GM18868 (cell line): Measurements from ENCODE around the gene BTBD1.

ENCODE experiments used
- ATAC-seq: cut with Tn5 transposase; IDR thresholded peaks from one replicate; pipeline ENCODE4 v1.9.1; 2021; ENCODE audit warnings: mild to moderate bottlenecking, moderate library complexity; ENCODE audit not compliant: unreplicated experiment

BTBD1 gene

DNA sequence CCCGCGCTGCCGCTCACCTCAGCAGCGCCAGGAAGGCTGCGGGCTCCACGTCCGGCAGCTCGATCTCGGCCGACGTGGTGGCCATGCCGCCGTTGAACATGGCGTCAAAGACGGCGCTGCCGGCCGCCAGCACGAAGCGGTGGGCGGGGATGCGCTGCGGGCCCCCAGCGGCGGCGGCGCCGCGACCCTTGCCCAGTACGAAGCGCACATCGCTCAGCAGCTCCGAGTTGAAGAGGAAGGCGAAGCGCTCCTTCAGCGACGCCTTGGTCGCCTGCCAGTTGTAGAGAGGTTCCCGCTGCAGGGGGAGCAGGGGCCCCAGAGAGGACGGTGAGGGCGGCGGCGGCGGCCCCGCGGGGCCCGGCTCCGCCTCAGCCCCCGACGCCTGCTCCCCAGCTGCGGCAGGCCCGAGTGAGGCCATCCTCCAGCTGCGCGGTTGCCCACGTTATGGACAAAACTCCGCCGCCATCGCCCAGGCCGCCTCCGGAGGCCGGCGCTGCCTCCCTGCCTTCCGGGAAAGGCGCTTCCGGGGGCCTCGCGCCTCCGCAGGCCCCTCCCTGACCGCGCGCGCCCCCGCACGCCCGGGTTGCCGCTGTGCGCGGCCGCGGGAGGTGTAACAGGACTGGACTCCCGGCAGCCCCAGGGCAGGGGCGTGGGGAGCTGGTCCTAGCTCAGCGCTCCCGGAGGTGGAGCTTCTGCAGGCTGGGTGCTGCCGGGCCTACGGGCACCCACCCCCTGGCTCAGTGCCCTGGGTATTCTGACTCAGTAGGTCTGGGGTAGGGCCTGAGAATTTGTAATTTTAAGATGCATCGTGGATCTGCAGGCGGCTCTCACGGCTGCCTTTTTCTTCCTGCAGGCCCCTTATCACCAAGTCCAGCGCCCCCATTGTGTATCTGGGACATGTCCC lies at the start of gene BTBD1:
TSS of gene BTBD1 (minus strand) at position 519 of the 904 bp plus-strand sequence. CDS start at position 418, 101 bp downstream.
- ATAC-seq = peak; percentile 89

DNA sequence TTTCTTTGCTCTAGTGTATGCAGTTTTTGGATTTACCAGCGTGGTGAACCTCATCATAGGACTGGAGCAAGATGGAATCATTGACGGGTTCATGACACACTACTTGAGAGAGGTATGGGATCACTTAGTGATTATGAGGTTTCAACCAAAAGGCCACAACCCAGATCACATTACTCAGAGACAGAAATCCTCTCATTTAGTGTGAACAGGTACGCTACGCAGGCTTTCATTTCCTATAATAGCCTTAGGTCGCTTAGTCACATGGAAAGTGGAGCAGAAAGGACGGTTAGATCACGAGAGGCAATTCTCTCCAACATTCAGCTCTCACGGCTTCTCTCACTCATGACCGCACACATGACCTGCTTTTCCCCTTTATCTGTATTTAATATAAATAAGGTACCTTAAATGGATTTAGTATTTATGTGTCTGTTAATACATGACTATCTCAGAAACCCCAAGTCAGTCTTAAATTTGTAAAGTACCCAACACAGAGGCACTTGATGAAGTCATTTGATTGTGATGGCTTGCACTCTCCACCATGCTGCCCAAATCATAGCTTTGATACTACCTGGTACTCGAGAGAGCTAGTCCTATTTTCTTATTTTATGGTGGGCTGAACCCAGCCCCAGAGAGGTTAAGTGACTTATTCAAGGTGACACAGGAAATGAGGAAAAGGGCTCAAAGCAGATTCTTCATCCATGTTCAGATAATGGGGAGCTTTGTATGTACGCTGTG lies 48.9 kb upstream of the BTBD1 start:
- ATAC-seq = peak; percentile 83

DNA sequence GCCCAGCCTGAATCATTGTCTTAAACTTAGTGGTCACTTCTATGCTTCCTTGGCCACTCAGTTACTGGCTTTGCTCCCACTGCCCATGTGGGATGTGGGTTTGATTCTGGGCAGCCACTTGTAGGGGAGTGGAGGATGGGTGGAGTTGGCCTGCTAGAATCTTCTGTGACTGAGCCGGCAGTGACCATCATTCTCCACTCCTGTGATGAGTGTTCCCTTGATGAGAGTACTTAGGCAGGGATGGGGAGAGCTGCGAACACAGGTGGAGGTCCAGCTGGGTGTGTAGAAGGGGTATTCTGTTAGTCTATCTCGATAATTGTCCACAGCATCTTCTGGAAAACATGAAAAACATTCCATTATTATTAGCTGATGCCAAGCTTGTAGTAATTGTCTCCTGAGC lies 48.4 kb upstream of the BTBD1 start:
- ATAC-seq = no peak

DNA sequence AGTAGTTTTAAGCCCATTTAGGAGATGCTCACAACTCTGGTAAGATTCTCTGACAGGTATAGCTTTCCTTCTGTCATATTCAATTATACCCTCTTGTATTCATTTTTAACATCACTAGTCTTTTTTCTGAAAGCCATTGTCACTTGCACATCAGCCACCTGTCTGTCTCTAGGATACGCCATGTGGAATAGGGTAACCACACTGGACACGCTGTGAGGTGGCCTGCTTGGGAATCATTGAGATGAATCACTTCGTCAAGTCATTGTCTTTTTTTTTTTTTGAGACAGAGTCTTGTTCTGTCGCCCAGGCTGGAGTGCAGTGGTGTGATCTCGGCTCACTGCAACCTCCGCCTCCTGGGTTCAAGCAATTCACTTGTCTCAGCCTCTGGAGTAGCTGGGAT lies 47.8 kb upstream of the BTBD1 start:
- no peak for ATAC-seq

DNA sequence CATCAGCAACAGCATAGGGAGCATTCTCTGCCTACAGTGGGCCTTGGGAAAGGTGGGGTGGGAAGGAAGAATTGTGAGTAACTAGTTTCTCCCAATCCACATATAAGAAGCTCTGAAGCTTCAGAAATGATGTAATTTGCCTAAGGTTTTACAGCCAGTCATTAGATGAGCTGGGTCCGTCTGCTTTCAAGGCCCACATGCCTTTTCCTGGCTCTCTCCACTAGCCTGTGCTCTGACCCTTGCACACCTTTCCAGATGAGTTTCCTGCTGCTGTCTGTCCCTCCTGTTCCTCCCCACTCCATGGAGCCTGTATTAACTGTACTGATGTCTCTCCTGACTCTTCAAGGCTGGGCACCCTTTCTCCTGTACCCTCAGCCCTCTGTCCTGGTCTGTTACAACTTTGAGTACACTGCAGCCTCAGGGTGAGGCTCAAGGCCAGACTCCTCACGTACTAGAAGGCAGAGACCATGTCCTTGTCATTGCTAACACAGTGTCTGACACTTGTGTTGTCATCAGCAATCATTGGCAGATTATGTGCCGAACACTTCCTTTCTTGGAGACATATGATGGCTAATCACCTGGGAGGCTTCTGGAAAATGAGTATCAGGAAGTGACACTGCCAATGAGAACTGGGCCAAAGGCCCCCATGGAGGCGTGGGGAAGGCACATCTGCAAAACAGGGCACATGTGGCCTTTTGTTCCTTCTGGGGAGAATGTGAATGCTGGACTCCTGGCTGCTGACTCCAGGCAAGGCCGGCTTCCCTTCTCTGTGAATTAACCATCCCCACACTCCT lies 47.0 kb upstream of the BTBD1 start:
- no peak for ATAC-seq

DNA sequence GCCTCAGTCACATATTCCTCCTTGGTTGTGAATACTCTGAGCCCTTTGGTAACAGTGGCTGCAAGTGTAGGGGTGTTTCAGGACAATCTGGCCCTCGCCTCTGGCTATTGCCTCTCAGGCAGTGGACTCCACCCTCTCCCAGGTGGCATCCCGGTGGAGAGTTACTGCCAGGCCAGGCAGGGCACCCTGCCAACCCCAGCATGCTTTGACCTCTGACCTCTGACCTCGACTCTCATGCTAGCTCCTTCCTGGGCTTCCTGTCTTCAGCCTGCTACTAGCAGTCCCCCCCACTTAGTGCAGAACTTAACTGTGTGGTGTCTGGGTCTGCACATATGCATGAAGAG lies 45.9 kb upstream of the BTBD1 start:
- ATAC-seq = no peak

DNA sequence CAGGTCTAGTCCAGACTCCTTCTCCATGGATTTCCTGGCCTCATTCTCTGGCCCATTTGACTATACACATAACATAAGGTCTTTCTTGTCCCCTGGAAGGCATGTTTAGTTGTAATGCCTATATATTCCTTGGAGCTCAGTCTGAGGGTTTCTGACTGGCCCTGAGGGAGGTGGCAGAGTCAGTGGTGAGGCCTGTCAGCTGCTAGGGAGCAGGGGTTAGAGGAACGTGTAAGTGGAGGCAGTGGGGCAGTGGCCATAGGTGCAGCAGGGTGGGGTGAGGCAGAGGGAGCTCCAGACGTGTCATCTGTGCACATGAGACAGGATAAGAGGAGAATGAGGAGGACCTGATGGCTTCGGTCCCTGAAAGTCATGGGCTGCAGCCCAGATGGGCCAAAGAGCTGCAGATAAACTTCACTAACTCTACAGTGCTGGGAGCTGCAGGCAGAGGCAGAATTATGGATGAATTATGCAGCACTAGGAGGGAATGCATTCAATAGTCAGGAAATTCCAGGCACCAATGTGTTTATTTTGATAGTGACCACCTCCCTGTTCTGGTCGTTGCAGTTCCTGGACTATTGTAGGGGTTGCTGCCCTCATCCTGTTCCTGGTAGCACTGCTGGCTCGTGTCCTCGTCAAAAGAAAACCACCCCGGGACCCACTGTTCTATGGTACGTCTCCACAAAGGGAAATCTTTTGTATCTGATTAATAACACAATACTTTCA lies 45.3 kb upstream of the BTBD1 start:
- ATAC-seq = no peak

DNA sequence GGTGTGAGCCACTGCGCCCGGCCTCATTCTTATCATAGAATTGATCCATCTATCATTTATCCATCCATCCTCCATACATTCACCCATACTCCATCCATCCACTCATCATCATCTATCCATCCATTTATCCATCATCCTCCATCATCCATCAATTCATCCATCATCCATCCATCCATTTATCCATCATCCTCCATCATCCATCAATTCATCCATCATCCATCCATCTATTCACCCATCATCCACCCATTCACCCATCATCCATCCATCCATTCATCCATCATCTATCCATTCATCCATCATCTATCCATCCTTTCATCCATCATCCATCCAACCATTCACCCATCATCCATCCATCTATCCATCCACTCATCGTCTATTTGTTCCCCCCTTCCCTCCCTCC lies 44.1 kb upstream of the BTBD1 start:
- ATAC-seq = no peak

DNA sequence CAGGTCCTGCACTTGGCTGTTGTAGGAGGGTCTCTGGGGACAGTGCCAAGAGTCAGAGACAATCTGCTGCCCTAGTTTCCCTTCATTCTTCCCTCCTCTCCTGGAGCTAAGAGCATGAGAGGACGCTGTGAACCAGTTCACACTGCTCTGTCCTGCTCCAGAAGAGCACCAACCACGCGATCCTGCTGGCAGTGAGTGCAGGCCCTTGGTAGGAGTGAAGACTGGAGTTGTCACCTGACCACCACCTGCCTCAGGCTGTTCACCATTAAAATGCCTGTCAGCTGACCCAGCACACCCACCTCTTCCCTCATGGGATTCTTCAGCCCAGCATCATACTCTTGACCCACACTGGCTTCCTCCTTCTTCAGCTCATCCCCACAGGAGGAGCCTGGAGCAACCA lies 43.3 kb upstream of the BTBD1 start:
- ATAC-seq = no peak

DNA sequence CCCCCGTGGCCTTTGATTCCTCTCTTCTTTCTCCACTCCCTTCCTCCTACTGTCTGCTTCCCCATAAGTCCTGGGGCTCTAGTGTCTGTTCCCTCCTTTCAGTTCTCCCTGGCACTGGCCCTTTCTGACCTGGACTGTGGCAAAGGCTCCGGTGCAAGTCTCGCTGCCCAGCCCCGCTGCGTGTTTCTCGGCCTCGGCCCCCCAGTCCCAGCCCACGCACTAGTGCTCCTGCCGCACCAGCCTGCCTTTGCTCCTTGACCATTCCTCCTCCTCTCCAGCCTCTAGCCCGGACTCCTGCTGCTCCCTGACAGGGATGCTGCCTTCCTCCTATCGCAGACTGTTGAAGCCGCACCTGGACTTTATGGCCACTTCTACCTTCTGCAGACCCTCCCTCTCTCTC lies 42.5 kb upstream of the BTBD1 start:
- no peak for ATAC-seq

DNA sequence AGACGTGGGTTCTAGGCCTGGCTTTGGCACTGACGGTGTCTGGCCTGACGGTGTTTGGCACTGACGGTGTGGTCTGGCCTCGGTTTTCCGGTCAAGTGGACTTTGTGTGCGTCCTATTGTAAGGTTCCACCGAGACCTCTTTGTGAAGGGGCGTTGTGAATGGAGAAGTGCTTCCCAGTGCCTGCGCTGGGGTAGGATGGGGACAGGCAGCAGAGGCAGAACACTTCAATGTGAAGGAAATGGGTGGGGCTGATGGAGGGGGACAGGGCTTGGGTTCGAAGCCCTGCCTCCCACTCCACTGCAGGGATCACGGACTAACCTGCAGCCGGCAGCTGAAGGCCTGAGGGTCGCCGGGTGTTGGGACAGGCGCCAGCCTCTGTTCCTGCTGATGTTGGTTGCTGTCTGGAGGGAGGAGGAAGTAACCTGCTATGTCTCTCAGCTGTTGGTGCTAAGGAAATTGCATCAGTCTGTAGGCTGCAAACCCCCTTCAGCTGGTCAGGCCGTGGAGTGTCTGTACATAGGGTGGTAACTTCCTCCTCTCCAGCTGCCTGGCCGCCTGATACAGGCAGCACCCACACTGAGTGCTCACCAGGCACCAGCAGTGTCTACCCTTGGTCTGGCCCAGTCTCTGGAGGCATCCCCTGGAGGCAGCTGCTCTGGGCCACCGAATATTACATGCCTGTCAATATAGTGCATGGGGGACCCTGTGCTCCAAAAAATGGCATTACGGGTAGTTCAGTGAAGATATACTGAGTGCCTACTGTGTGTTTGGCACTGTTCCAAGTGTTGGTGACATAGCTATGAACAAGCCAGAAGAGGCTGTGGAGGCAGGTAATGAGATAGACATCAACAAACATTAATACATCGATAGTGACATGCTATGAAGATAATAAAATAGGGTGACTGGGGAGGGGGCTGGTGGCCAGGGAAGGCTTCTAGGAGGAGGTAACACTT lies 41.5 kb upstream of the BTBD1 start:
- ATAC-seq = peak; percentile 68

DNA sequence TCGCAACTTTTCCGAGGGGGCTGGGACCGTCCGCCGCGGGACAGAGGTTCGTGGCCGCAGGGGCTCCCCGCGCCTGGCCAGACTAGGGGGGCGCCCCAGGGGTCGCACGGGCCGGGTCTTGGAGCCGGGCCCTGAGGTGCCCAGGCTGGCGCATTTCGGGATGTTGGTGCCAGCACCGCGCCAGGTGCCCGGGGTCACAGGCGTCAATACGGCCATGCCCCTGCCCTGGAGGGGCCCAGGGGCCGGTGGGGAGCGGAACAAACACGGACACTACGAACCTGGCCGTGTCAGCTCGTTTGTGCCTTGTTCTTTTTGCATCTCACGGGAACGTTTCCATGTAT lies 40.8 kb upstream of the BTBD1 start:
- no peak for ATAC-seq

DNA sequence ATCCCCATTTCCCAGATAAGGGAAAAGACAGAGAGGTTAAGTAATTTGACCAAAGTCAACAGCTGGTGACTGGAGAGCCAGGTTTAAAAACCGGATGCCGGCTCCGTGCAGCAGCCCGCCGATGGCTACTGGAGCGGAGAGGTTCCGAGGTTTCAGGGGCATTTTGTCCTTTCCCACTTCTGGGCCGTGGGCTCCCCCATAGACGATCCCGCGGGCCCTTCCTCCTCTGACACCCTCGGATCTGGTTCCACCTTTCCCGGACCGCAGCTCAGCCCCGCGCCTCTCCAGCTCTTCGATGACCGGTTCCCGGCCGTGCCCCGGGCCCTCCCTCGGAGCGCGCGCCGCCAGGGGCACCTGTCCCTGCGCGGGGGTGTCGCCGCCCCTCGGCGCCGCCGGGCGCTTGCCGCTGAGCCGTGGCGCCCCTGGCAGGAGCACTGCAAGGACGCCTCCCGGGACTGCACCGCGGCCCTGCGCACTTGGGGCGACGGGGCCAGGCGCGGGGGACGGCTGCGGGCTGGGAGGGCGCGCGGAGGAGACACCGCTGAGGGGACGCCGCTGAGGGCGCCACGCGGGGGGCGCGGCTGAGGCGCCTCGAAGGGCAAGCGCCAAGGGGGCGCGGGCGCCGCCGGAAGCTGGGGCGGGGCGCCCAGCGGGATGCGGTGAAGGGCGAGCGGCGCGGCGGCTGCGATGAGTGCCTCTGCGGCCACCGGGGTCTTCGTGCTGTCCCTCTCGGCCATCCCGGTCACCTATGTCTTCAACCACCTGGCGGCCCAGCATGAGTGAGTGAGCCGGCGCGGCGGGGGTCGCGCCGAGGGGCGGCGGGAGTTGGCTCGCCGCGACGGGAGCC lies 40.2 kb upstream of the BTBD1 start, which contains the start of gene TM6SF1:
TSS of gene TM6SF1 (plus strand) at position 652 of the 847 bp plus-strand sequence. CDS start at position 688, 36 bp downstream.
- no peak for ATAC-seq

DNA sequence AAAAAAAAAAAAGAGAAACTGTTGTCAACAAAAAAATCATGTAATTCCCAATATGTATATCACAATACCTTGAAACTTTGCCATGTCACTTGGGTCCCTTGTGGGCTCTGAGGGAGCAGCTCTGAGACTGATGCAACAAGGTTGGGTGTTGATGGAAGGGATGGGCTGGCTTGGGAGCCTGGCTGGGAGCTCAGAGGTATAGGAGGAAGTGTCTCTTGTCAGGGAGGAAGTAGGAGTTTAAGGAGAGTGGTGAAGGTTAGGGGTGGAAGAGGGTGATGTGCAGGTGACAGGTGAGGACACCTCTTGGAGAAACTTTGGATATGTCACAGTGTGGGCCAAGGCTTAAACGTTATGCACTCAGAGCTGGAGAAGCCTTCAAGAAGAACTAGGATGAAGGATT lies 38.4 kb upstream of the BTBD1 start:
- no peak for ATAC-seq

DNA sequence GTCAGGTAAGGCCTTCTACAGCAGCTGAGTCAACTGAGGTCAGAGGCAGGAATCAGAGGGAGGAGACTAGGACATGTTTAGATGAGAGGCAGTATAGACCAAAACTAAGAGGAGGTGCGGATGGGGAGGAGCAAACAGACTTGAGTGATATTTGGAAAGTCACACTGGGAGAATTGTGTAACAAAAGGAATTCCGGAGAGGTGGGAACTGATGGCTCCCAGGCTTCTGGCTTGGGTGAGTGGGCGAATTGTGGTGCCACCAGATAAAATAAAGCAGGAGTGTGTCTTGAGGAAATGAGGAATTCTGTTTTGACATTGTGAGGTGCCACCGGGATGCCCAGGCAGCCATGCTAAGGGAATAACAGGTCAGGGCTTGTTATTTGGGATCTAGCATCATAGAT lies 37.1 kb upstream of the BTBD1 start:
- ATAC-seq = no peak

DNA sequence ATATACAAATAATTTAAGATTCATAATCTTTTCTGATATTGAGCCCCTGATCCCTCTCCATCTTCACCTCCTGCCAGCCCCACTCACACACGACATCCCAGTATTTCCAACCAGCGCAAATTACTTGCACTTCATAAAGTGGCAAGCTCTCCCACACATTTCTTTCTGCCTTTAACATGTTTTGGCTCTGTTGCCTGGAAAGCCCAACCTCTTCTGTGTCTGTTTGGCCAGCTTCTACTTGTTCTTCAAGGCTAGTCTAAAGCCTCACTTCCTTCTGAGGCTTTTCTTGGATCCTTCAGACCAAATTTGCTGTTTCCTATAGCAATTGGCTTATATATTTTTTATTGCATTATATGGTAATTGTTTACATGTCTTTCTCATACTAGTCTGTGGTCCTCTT lies 35.3 kb upstream of the BTBD1 start:
- no peak for ATAC-seq

DNA sequence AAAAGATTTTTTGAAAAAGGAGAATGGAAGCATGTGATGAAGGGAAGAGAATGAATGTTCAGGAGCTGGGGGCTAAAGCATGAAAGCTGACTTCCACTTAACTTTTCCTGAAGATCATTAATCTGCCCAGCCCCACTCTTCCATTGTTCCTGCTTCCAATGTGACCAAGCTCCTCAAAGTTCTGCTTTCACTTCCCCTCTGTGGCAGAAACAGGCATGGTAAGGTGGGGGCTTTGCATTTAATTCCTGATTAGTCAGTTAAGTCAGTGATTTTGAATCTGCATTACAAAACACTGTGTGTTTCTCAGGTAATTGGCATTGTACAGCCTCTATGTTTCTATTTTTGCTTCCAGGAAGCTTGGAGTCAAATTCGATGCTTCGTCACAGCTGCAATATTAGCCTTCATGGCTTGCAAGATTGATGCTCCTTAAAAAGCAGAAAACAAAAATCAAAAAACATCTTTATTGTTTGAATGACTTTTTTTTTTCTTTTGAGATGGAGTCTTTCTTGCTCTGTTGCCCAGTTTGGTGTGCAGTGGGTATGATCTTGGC lies 33.1 kb upstream of the BTBD1 start:
- no peak for ATAC-seq

DNA sequence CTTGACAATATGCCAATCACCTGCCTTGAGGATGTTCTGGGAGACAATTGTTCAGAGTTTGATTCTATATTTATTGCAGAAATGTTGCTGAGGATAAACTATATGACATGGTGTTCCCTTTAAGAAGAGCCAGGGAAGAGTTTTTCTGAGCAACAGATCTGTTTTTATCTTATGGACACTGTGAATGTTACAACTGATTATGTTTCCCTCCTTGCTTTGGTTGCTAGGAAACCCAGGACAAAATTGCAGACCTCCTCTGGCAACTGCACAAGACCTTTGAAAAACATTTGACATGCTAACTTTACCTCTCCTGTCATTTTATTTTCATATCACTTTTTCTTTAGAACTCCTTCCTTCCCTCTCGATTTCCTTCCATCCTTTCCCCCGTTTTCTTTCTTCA lies 32.2 kb upstream of the BTBD1 start:
- no peak for ATAC-seq

DNA sequence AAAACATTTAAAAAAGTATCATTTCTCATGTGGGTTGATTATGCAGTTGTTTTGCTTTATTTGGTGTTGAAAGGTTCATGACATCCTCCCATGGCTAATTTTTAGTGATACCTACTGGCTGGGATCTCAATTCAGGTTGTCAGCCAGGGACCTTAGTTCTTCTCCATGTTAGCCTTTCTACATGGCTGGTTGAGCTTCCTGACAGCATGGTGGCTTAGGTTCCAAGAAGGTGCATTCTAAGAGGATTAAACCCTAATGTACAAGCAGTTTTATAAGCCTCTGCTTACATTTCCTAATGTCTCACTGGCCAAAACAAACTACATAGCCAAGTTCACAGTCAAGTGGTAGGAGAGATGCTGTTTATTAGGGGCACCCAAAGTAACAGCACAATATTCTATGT lies 31.0 kb upstream of the BTBD1 start:
- ATAC-seq = no peak
